Chondrocyte (in vitro differentiated cells): ENCODE data around the gene GRID2. TPM values are rescaled to one million over a fixed set of nuclear protein-coding genes. Genes with fewer than 3 reads are reported as not detected.

Experiments
- DNase-seq: peaks from one replicate; pipeline ENCODE4 v3.0.0; 2021; ENCODE audit warnings: mixed read lengths, low spot score
- H3K27ac Mint-ChIP-seq: one replicate; pipeline ENCODE4 v1.8.0; 2021; ENCODE audit warnings: mild to moderate bottlenecking, moderate library complexity, mixed read lengths; ENCODE audit not compliant: unreplicated experiment
- H3K27me3 Mint-ChIP-seq: 2 replicates; pipeline ENCODE4 v1.8.0; 2021; ENCODE audit warnings: low read depth, mixed read lengths
- H3K36me3 Mint-ChIP-seq: 2 replicates; pipeline ENCODE4 v1.8.0; 2021; ENCODE audit warnings: low read depth, mixed read lengths
- H3K4me1 Mint-ChIP-seq: 2 replicates; pipeline ENCODE4 v1.8.0; 2021; ENCODE audit warnings: low read depth, mild to moderate bottlenecking, mixed read lengths
- H3K4me3 Mint-ChIP-seq: one replicate; pipeline ENCODE4 v1.8.0; 2021; ENCODE audit warnings: mild to moderate bottlenecking, moderate library complexity, mixed read lengths; ENCODE audit not compliant: unreplicated experiment
- H3K9me3 Mint-ChIP-seq: 2 replicates; pipeline ENCODE4 v1.8.0; 2021; ENCODE audit warnings: low read depth, mixed read lengths
- total RNA-seq: library from RNA; stranded (reverse); gene quantifications from 3 replicates; pipeline ENCODE4 v1.2.1, GENCODE V29; 2021
- TF ChIP-seq, protein P1 (sequence below): fragments of 200-600 bp; sonication (generic); IDR thresholded peaks from 2 replicates; pipeline ENCODE4 v1.5.0; 2021; ENCODE audit warnings: antibody characterized with exemption, mild to moderate bottlenecking, moderate library complexity

GRID2 gene
- total RNA-seq, 1 donor from 2014 or later = not detected

DNA sequence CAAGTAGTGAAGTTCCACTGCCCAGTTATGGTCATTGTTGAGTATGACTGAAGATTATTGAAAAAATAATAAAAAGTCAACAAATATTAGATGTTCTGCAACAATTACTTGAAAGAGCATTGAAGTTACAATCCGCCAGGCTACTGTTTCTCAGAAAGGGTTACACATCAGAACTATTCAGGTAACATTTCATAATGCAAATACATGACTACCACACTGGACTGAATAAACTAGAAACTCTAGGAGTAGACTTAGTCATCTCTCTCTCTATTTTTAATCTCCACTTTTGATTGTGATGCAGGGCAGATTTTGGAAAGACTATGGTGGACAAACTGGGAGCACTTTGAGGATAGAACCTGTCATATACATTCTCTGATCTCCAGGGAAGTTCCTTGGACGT, 776.5 kb downstream of the GRID2 start:
- Mint-ChIP-seq H3K27me3 (peaks cover 4% of the 10 kb centered on the region), H3K27ac (no peak overlapping the region), H3K9me3 (no peaks in the 10 kb centered on the region), H3K36me3 (no peaks in the 10 kb centered on the region), H3K4me1 (no peaks in the 10 kb centered on the region), H3K4me3 (no peak overlapping the region)
- DNase-seq = no peak
- TF ChIP-seq, protein P1, sequence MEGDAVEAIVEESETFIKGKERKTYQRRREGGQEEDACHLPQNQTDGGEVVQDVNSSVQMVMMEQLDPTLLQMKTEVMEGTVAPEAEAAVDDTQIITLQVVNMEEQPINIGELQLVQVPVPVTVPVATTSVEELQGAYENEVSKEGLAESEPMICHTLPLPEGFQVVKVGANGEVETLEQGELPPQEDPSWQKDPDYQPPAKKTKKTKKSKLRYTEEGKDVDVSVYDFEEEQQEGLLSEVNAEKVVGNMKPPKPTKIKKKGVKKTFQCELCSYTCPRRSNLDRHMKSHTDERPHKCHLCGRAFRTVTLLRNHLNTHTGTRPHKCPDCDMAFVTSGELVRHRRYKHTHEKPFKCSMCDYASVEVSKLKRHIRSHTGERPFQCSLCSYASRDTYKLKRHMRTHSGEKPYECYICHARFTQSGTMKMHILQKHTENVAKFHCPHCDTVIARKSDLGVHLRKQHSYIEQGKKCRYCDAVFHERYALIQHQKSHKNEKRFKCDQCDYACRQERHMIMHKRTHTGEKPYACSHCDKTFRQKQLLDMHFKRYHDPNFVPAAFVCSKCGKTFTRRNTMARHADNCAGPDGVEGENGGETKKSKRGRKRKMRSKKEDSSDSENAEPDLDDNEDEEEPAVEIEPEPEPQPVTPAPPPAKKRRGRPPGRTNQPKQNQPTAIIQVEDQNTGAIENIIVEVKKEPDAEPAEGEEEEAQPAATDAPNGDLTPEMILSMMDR = no peak

DNA sequence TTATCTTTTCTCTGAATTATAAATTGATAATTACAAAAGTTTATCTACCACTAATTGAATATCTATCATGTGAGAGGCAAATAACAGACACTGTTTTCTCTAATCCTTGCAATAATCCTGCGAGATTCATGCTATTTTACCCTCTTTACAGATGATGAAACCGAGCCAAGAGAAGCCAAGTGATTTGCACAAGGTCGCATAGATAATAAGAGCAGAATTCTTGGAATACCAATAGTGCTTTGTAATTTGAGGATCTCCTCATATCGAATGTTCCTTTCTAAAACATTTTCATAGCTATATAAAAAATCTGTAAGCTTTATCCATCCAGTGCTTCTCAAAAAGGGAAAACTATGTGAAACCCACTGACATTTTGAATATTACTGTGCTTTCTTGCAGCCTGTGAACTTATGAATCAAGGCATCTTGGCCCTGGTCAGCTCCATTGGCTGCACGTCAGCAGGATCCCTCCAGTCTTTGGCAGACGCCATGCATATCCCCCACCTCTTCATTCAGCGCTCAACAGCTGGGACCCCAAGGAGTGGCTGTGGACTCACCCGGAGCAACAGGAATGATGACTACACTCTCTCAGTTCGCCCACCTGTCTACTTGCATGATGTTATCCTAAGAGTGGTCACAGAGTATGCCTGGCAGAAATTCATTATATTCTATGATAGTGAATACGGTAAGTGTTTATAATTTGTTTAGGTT, 781.0 kb downstream of the GRID2 start:
- DNase-seq = peak; percentile 37
- H3K27ac Mint-ChIP-seq = no peak overlapping the region
- TF ChIP-seq, protein P1 = no peak
- no peaks in the 10 kb centered on the region for H3K9me3 Mint-ChIP-seq
- no peaks in the 10 kb centered on the region for H3K4me1 Mint-ChIP-seq
- H3K27me3 Mint-ChIP-seq = peaks cover 5% of the 10 kb centered on the region
- H3K36me3 Mint-ChIP-seq = no peaks in the 10 kb centered on the region
- H3K4me3 Mint-ChIP-seq = no peak overlapping the region

DNA sequence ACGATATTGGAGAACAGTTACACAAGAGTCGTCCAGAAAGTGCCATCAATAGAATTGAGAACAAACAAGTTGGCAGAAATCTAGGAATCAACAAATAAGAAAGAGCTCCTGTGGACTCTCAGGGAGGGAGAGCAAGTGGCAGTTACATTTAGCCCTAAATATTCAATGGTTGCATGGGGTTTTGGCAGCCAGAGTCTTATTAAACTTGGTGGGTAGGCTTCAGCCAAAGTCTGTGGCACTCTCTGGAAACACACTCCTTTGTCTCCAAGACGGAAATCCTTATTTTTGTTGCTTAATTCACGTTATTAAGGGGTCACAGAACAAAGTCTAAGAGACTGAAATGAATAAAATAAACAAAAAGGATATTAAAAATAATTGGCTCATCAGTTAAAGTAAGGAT, 782.6 kb downstream of the GRID2 start:
- Mint-ChIP-seq H3K4me1 (no peaks in the 10 kb centered on the region), H3K4me3 (no peak overlapping the region), H3K27ac (no peak overlapping the region), H3K36me3 (no peaks in the 10 kb centered on the region), H3K9me3 (no peaks in the 10 kb centered on the region), H3K27me3 (peaks cover 5% of the 10 kb centered on the region)
- TF ChIP-seq, protein P1 = no peak
- DNase-seq = no peak

DNA sequence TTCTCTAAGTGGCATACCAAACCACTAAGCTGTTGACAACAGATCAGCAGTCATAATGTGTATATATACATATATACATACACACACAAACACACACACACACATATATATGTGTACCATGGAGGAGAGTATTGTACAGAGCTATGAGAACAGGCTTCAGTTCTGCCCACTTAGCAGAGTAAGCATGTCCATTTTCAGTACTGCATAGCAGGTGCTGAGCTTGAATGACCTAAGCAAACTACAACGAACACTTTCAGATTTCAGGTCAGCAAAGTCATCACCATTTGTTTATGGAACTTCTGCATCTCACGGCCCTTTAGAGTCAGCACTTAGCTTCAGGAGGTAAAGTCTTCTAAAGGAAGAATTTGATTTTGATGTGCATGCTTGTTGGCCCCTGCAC, 789.0 kb downstream of the GRID2 start:
- H3K36me3 Mint-ChIP-seq = no peaks in the 10 kb centered on the region
- H3K9me3 Mint-ChIP-seq = no peaks in the 10 kb centered on the region
- H3K27ac Mint-ChIP-seq = no peak overlapping the region
- H3K4me1 Mint-ChIP-seq = no peaks in the 10 kb centered on the region
- peaks cover 5% of the 10 kb centered on the region for H3K27me3 Mint-ChIP-seq
- TF ChIP-seq, protein P1 = no peak
- no peak overlapping the region for H3K4me3 Mint-ChIP-seq
- DNase-seq = no peak

DNA sequence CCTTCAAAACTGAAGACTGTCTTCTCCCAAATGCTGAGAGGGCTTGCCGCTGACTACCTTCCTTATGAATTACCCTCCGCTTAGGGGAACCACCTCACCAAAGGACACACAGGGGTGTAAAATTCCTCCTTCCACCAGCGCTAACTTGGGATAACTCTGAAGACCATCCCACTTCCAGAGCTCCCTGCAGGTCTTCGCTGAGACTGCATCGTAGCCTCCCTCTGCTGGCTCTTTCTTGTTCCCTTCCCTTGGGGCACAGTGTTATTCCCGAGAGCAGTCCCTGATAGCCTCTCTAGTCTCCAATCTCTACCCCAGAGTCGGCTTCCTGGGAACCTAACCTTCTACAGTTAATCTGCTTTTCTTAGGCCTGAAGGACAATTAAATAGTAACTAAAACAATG, 799.3 kb downstream of the GRID2 start:
- Mint-ChIP-seq H3K4me3 (no peak overlapping the region), H3K36me3 (no peaks in the 10 kb centered on the region), H3K27me3 (peaks cover 9% of the 10 kb centered on the region), H3K9me3 (peaks cover 6% of the 10 kb centered on the region), H3K27ac (no peak overlapping the region), H3K4me1 (no peaks in the 10 kb centered on the region)
- TF ChIP-seq, protein P1 = no peak
- DNase-seq = no peak
